ENCODE results near the gene SMAD7. TPM values are rescaled to one million over a fixed set of nuclear protein-coding genes. Genes with fewer than 3 reads are reported as not detected.
A peak's percentile ranks its signal among the peaks of the same experiment; 100 is the strongest.

Gene SMAD7
- total RNA-seq, 4 donors from 2014 or later, result 41.2 to 76.0 (median 55.2) TPM

DNA sequence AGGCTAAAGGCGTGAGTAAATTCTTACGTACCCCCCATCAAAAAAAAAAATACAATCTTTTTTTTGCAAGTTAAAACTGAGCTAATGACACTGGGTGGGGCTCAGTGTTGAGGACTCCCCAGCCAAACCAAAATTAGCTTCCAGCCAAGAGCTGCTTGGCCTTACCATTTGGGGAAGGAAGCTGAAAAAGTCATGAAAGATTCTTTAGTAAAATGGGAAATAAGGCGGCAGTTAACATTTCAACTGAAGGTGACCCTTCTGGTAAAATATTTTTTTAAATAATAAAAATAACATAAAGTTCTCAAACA is 16.4 kb downstream of the SMAD7 start:
- Histone ChIP-seq H3K27ac (peak overlapping the region; percentile 41 to 98 (median 85)), H3K36me3 (no peaks in the 10 kb centered on the region), H3K4me1 (peaks cover 30 to 100% (median 88%) of the 10 kb centered on the region in 3 donors), H3K9me3 (no peaks in the 10 kb centered on the region), H3K27me3 (no peaks in the 10 kb centered on the region), H3K4me3 (no peak overlapping the region)
- no peak for ATAC-seq
- no peak for TF ChIP-seq POLR2A (IDR thresholded peaks at IDR 0.05)
- TF ChIP-seq POLR2AphosphoS5 (IDR thresholded peaks at IDR 0.05), result no peak
- TF ChIP-seq CTCF (IDR thresholded peaks at IDR 0.05), result no peak
- WGBS, 2 donors (ENCODE audit: low coverage in 1 of 2), result 14 to 22% methylated on average over 3 of the region's 3 CpGs

- Histone ChIP-seq H3K36me3 (no peaks in the 10 kb centered on the region), H3K9me3 (no peaks in the 10 kb centered on the region), H3K4me1 (peaks cover 34 to 100% (median 88%) of the 10 kb centered on the region in 3 donors), H3K4me3 (no peak overlapping the region), H3K27me3 (no peaks in the 10 kb centered on the region), H3K27ac (peak overlapping the region; percentile 41 to 98 (median 85))
- WGBS, 2 donors (ENCODE audit: low coverage in 1 of 2), result 21 to 51% methylated on average over 7 to 11 of the region's 23 CpGs
- no peak for TF ChIP-seq EP300 (IDR thresholded peaks at IDR 0.05)
- no peak for TF ChIP-seq POLR2A (IDR thresholded peaks at IDR 0.05)
- TF ChIP-seq POLR2AphosphoS5 (IDR thresholded peaks at IDR 0.05), result no peak
- TF ChIP-seq CTCF (IDR thresholded peaks at IDR 0.05), result no peak
- ATAC-seq, result no peak
Observed at GRCh38 chr18:48933578-48934414, 17.0 kb downstream of the SMAD7 start.

DNA sequence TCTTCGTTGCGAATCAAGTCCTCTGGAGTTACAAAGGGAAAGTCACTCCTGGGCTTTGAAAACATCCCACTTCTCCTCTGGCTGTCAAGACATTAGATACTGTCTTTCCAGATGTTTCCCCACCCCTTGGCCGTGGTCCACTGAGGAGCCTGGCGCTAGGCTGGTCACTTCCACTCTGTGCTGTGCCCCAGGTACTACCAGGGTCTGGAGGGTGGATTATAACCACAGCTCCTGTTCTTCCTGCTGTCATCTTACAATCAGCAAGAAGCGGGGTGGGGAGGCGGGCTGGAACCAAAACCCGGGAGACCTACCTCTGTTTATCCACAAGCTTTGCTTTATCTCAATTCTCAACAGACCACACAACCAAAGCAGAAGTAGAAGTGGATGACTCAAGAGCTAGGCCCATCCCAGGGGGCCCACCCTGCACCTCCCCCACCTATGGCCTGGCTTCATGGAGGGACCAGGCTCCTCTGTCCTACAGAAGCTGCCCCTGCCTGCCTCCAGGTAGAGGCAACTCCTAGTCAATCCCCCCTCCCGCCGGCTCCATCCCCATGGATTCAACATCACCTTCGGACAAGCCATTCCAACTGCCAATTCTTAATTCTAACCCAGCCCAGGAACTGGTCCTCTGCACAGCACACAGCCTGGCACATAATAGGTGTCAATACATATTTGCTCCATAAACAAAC is 17.8 kb downstream of the SMAD7 start:
- Histone ChIP-seq H3K4me1 (peaks cover 38 to 100% (median 88%) of the 10 kb centered on the region in 3 donors), H3K36me3 (no peaks in the 10 kb centered on the region), H3K27ac (peak overlapping the region in 3 of 4 donors; percentile 77 to 98 (median 93)), H3K4me3 (no peak overlapping the region), H3K9me3 (no peaks in the 10 kb centered on the region), H3K27me3 (no peaks in the 10 kb centered on the region)
- no peak for ATAC-seq
- 56% methylated on average over 7 of the region's 10 CpGs; no CpG with 5 or more reads in 1 of the 2 donors for WGBS, 2 donors (ENCODE audit: low coverage in 1 of 2)
- TF ChIP-seq CTCF (IDR thresholded peaks at IDR 0.05) (no peak), POLR2AphosphoS5 (IDR thresholded peaks at IDR 0.05) (no peak)

- no peaks in the 10 kb centered on the region for H3K36me3 ChIP-seq
- H3K4me1 ChIP-seq, result peaks cover 38 to 100% (median 88%) of the 10 kb centered on the region in 3 donors
- no peaks in the 10 kb centered on the region for H3K9me3 ChIP-seq
- no peak for ATAC-seq
- no peaks in the 10 kb centered on the region for H3K27me3 ChIP-seq
- H3K27ac ChIP-seq, result peak overlapping the region in 3 of 4 donors; percentile 77 to 98 (median 93)
- TF ChIP-seq POLR2A (IDR thresholded peaks at IDR 0.05) (no peak), POLR2AphosphoS5 (IDR thresholded peaks at IDR 0.05) (no peak), CTCF (IDR thresholded peaks at IDR 0.05) (no peak), EP300 (IDR thresholded peaks at IDR 0.05) (no peak)
- H3K4me3 ChIP-seq, result no peak overlapping the region
- WGBS, 2 donors (ENCODE audit: low coverage in 1 of 2), result 24 to 40% methylated on average over 3 to 4 of the region's 7 CpGs
Observed at GRCh38 chr18:48932462-48932818, 18.3 kb downstream of the SMAD7 start.
